SH-SY5Y (cell line): Measurements from ENCODE around the gene MCFD2.

Experiments
- GATA2 ChIP-seq: IDR thresholded peaks from 2 replicates; pipeline ENCODE4 v1.6.1; 2011; ENCODE audit warnings: mild to moderate bottlenecking, low read depth, low read length
- GATA3 ChIP-seq: IDR thresholded peaks from 2 replicates; pipeline ENCODE4 v1.6.1; 2011; ENCODE audit warnings: low read depth, mild to moderate bottlenecking, low read length, moderate library complexity

DNA sequence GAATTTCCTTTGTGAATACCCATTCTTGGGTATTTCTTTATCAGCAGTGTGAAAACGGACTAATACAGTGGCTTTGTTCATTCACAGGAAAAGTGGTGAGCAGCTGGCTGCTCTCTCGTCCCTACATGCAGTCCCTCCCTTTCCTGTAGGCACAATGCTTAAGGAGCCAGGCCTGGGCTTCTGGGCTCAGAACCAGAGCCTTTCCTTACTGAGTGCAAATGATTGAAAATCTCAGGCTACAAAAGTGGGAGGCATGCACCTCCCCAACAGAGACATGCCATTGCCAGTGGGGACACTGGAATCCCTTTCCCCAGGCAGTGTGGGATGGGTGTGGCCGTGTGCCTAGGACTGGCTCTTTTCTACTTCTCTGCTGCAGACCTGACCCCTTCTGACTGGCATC is 61.3 kb downstream of the MCFD2 start:
- TF ChIP-seq GATA2: no peak
- TF ChIP-seq GATA3: no peak
